ENCODE measurements around the gene APH1A. TPM values are rescaled to one million over a fixed set of nuclear protein-coding genes. Genes with fewer than 3 reads are reported as not detected.

The APH1A gene
- total and polyA plus RNA-seq, 2 of the 13 experiments (the other 11 are each of a cell fraction or from before 2014, with no cell fraction given), result 114 to 130 TPM

- TF ChIP-seq ZNF512B (CRISPR knock-in tag; IDR thresholded peaks at IDR 0.05; ENCODE audit: borderline replicate concordance), result no peak
Observed at GRCh38 chr1:150299716-150300115, 30.9 kb upstream of the APH1A start (continued).

DNA sequence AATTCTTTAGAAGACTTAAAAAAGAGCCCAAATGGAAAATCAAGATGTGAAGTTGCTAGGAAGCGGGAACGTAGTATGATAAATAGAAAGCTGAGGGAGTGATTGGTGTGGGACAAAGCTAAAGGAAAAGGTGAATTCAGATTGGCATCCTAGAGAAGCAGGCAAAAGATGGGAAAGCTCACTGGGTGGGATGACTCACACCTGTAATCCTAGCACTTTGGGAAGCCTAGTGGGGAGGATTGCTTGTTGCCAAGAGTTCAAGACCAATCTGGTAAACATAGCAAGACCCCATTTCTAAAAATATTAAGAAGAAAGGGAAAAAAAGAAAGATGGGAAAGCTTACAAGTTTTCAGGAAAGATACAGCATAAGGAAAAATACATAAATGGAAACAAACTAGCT is 26.7 kb upstream of the APH1A start:
- H3K4me1 ChIP-seq (ENCODE audit: insufficient read depth, low read length), result peaks cover 29% of the 10 kb centered on the region
- ChIA-PET POLR2A (interaction anchor here (0.6 to 1.5 kb wide), 3 partner anchors 15 to 61 kb away, joined by 3 to 4 read pairs (median 3); partner anchors contain the start of gene PRPF3), CTCF (ENCODE audit: low intra/inter-chr PET ratio, low total read pairs) (no interaction called here)
- intact Hi-C loops (cut with micrococcal nuclease; ENCODE audit: unreplicated experiment) (no loop called here), in situ Hi-C loops (cut with HindIII; ENCODE audit: extremely low pct_ligation_motif_present, low pct_unique_long_range_greater_than_20kb) (loop anchor here (5.0 kb wide), 1 partner anchor 38 kb away; the partner anchor contains the start of gene CA14)
- TSS peak; percentile 47 for BruUV-seq (replicated peaks)
- TF ChIP-seq DR1 (CRISPR knock-in tag; IDR thresholded peaks at IDR 0.05) (no peak), GABPA (IDR thresholded peaks at IDR 0.05; ENCODE audit: low read depth, low read length) (no peak), GABPA (CRISPR knock-in tag; IDR thresholded peaks at IDR 0.05; ENCODE audit: low read depth) (no peak), MYC (CRISPR knock-in tag; IDR thresholded peaks at IDR 0.05; ENCODE audit: borderline replicate concordance) (no peak), KDM1A (CRISPR knock-in tag; IDR thresholded peaks at IDR 0.05) (no peak), DPF2 (CRISPR knock-in tag; IDR thresholded peaks at IDR 0.05; ENCODE audit: borderline replicate concordance, low read depth) (no peak), ZNF780A (CRISPR knock-in tag; IDR thresholded peaks at IDR 0.05) (no peak), MED1 (CRISPR knock-in tag; IDR thresholded peaks at IDR 0.05) (no peak), RCOR2 (CRISPR knock-in tag; IDR thresholded peaks at IDR 0.05) (no peak)
- TF ChIP-seq, protein P1, sequence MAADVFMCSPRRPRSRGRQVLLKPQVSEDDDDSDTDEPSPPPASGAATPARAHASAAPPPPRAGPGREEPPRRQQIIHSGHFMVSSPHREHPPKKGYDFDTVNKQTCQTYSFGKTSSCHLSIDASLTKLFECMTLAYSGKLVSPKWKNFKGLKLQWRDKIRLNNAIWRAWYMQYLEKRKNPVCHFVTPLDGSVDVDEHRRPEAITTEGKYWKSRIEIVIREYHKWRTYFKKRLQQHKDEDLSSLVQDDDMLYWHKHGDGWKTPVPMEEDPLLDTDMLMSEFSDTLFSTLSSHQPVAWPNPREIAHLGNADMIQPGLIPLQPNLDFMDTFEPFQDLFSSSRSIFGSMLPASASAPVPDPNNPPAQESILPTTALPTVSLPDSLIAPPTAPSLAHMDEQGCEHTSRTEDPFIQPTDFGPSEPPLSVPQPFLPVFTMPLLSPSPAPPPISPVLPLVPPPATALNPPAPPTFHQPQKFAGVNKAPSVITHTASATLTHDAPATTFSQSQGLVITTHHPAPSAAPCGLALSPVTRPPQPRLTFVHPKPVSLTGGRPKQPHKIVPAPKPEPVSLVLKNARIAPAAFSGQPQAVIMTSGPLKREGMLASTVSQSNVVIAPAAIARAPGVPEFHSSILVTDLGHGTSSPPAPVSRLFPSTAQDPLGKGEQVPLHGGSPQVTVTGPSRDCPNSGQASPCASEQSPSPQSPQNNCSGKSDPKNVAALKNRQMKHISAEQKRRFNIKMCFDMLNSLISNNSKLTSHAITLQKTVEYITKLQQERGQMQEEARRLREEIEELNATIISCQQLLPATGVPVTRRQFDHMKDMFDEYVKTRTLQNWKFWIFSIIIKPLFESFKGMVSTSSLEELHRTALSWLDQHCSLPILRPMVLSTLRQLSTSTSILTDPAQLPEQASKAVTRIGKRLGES (CRISPR knock-in tag; IDR thresholded peaks at IDR 0.05; ENCODE audit: borderline replicate concordance), result no peak
- TF ChIP-seq, protein P2, sequence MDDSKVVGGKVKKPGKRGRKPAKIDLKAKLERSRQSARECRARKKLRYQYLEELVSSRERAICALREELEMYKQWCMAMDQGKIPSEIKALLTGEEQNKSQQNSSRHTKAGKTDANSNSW (CRISPR knock-in tag; IDR thresholded peaks at IDR 0.05; ENCODE audit: borderline replicate concordance), result no peak
- H4K20me1 ChIP-seq (ENCODE audit: insufficient read depth, low read length), result no peaks in the 10 kb centered on the region
- H3K36me3 ChIP-seq (replicated peaks in 1 of 2; ENCODE audit: control insufficient read depth in 1 of 2, insufficient read depth in 2 of 2, low read length in 2 of 2), result peaks cover 1 to 21% of the 10 kb centered on the region in 2 experiments; a peak in 4 of 5 replicates
- WGBS (ENCODE audit: low lambda C conversion rate), result 99% methylated on average over 2 of the region's 2 CpGs
- 0 out of 2 replicates have a peak overlapping the region, but pooled peaks have one; percentile 24 for H3K4me2 ChIP-seq (ENCODE audit: low read depth, low read length)
- H3K27ac ChIP-seq (ENCODE audit: extremely low read length, insufficient read depth, low read length), result no peak overlapping the region
- DNase-seq (ENCODE audit: low spot score) (no peak), ATAC-seq (no peak), FAIRE-seq (no peak)
- peaks cover 16% of the 10 kb centered on the region for H3K79me2 ChIP-seq (ENCODE audit: insufficient read depth, low read length)
- no peak overlapping the region for H2AFZ ChIP-seq (ENCODE audit: low read length)
- no peak overlapping the region for H3K4me3 ChIP-seq (replicated peaks in 1 of 3; ENCODE audit: insufficient read depth in 1 of 3, low read depth in 2 of 3, low read length in 3 of 3)
- no peaks in the 10 kb centered on the region; a peak in 1 of 5 replicates for H3K27me3 ChIP-seq (ENCODE audit: control insufficient read depth in 1 of 2, insufficient read depth in 2 of 2, low read length in 2 of 2)
- H3K9ac ChIP-seq (ENCODE audit: insufficient read depth, low read depth, low read length), result no peak overlapping the region
- no peaks in the 10 kb centered on the region for H3K9me3 ChIP-seq (ENCODE audit: low read length)

Data from HepG2 (cell line).